ENCODE results near the gene ADAM12.

DNA sequence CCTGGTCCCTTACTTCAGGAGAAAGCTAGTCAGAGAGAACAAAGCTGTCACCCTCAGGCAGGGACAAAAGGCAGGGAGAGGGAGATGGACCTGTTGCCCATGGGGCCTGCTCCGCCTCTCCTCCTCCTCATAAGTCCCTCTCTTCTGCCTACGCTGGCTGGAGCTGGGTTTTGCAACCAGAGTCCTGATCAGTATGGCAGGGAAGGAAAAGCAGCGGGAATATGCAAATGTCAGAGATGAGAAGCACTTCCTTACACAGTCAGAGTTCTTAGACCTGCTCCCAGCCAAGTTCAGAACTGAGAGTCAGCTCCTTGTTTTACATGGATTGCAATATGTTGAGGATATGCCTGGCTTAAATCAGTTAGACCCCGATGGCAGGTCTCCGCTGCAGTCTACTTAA is 231.1 kb downstream of the ADAM12 start:
- no peak for TF ChIP-seq EZH2 (IDR thresholded peaks at IDR 0.05; ENCODE audit: insufficient read depth, low read length)
- TF ChIP-seq, protein P1, sequence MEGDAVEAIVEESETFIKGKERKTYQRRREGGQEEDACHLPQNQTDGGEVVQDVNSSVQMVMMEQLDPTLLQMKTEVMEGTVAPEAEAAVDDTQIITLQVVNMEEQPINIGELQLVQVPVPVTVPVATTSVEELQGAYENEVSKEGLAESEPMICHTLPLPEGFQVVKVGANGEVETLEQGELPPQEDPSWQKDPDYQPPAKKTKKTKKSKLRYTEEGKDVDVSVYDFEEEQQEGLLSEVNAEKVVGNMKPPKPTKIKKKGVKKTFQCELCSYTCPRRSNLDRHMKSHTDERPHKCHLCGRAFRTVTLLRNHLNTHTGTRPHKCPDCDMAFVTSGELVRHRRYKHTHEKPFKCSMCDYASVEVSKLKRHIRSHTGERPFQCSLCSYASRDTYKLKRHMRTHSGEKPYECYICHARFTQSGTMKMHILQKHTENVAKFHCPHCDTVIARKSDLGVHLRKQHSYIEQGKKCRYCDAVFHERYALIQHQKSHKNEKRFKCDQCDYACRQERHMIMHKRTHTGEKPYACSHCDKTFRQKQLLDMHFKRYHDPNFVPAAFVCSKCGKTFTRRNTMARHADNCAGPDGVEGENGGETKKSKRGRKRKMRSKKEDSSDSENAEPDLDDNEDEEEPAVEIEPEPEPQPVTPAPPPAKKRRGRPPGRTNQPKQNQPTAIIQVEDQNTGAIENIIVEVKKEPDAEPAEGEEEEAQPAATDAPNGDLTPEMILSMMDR (IDR thresholded peaks at IDR 0.05; ENCODE audit: insufficient read depth, low read depth, low read length), result no peak

Measured in astrocyte (in vitro differentiated cells and primary cell).